Lower lobe of right lung (tissue), 2 donors: ENCODE data around the gene EP400. TPM values are rescaled to one million over a fixed set of nuclear protein-coding genes. Genes with fewer than 3 reads are reported as not detected.

Experiments used
- ATAC-seq, 2 donors: fragments of 200-7000 bp; cut with Tn5 transposase; one replicate each; pipeline ENCODE4 v1.9.1; 2020 to 2022; ENCODE audit warnings: mild to moderate bottlenecking in 2 of 2, moderate library complexity in 2 of 2
- DNase-seq: peaks from one replicate; pipeline ENCODE4 v3.0.0-alpha.2; 2020
- H3K27ac ChIP-seq: fragments of 200-600 bp; one replicate; pipeline ENCODE4 v1.8.0; 2022
- H3K27me3 ChIP-seq: fragments of 200-600 bp; one replicate; pipeline ENCODE4 v1.8.0; 2022; ENCODE audit warnings: low read depth
- H3K36me3 ChIP-seq: fragments of 200-600 bp; one replicate; pipeline ENCODE4 v1.8.0; 2022; ENCODE audit warnings: mild to moderate bottlenecking
- H3K4me1 ChIP-seq: fragments of 200-600 bp; one replicate; pipeline ENCODE4 v1.8.0; 2022
- H3K4me3 ChIP-seq: fragments of 200-600 bp; one replicate; pipeline ENCODE4 v1.8.0; 2022; ENCODE audit warnings: mild to moderate bottlenecking
- H3K9me3 ChIP-seq: fragments of 200-600 bp; one replicate; pipeline ENCODE4 v1.8.0; 2022
- CTCF ChIP-seq: fragments of 200-600 bp; IDR thresholded peaks from one replicate; pipeline ENCODE4 v1.8.0; 2022; ENCODE audit warnings: antibody characterized with exemption, mild to moderate bottlenecking
- intact Hi-C: fragments of 100-400 bp; cut with DNase I; formaldehyde crosslinking; loops from one replicate; pipeline ENCODE4 v1.11.0; 2022
- total RNA-seq: library from RNA; stranded (reverse); fragmentation: NEBNext Ultra II Directional; extraction: Animal tissue kit (Norgen Biotek cat#: 25700); gene quantifications from one replicate; pipeline ENCODE4 v1.2.1, GENCODE V29; 2021
- donor health status: DM: no; HTN: yes; CAD: no; lungs with severe emphysema.

EP400 gene
- total RNA-seq, 1 donor from 2014 or later = 46.2 TPM

- intact Hi-C loops = no loop called here
- TF ChIP-seq CTCF = no peak
- no peaks in the 10 kb centered on the region for H3K27me3 ChIP-seq
- no peak overlapping the region for H3K27ac ChIP-seq
- no peak for ATAC-seq
- no peak overlapping the region for H3K4me3 ChIP-seq
- peaks cover 94% of the 10 kb centered on the region for H3K36me3 ChIP-seq
- no peak for DNase-seq
- no peaks in the 10 kb centered on the region for H3K4me1 ChIP-seq
- no peaks in the 10 kb centered on the region for H3K9me3 ChIP-seq
Measured at GRCh38 chr12:131991816-131992430, 42.2 kb downstream of the EP400 start.

- no peaks in the 10 kb centered on the region for H3K27me3 ChIP-seq
- intact Hi-C loops = no loop called here
- no peaks in the 10 kb centered on the region for H3K4me1 ChIP-seq
- ATAC-seq (no peak), DNase-seq (no peak)
- TF ChIP-seq CTCF = no peak
- H3K36me3 ChIP-seq = peaks cover 87% of the 10 kb centered on the region
- H3K9me3 ChIP-seq = no peaks in the 10 kb centered on the region
- no peak overlapping the region for H3K4me3 ChIP-seq
- no peak overlapping the region for H3K27ac ChIP-seq
Measured at GRCh38 chr12:131994589-131994988, 44.8 kb downstream of the EP400 start.

GRCh38 chr12:132000286-132000872 is 50.6 kb downstream of the EP400 start:
- intact Hi-C loops = no loop called here
- Histone ChIP-seq H3K4me1 (no peaks in the 10 kb centered on the region), H3K36me3 (peaks cover 50% of the 10 kb centered on the region), H3K27me3 (no peaks in the 10 kb centered on the region), H3K4me3 (no peak overlapping the region), H3K9me3 (no peaks in the 10 kb centered on the region), H3K27ac (no peak overlapping the region)
- no peak for TF ChIP-seq CTCF
- DNase-seq (no peak), ATAC-seq (no peak)

- no peak for ATAC-seq
- no peaks in the 10 kb centered on the region for H3K4me1 ChIP-seq
- no peaks in the 10 kb centered on the region for H3K9me3 ChIP-seq
- H3K36me3 ChIP-seq = peaks cover 57% of the 10 kb centered on the region
- no peak overlapping the region for H3K4me3 ChIP-seq
- TF ChIP-seq CTCF = no peak
- no peak overlapping the region for H3K27ac ChIP-seq
- DNase-seq = no peak
- intact Hi-C loops = no loop called here
- H3K27me3 ChIP-seq = no peaks in the 10 kb centered on the region
Measured at GRCh38 chr12:132003846-132004245, 54.1 kb downstream of the EP400 start.

GRCh38 chr12:132004946-132005345 is 55.2 kb downstream of the EP400 start:
- no peak overlapping the region for H3K27ac ChIP-seq
- DNase-seq = no peak
- H3K4me1 ChIP-seq = no peaks in the 10 kb centered on the region
- ATAC-seq = no peak
- H3K9me3 ChIP-seq = no peaks in the 10 kb centered on the region
- no peaks in the 10 kb centered on the region for H3K27me3 ChIP-seq
- H3K36me3 ChIP-seq = peaks cover 59% of the 10 kb centered on the region
- no peak for TF ChIP-seq CTCF
- H3K4me3 ChIP-seq = no peak overlapping the region
- intact Hi-C loops = no loop called here
